AG04450 (cell line): Measurements from ENCODE around the gene TMEM130. TPM values are rescaled to one million over a fixed set of nuclear protein-coding genes. Genes with fewer than 3 reads are reported as not detected.

Source experiments
- CTCF ChIA-PET: fragments of 300-600, 350-600 bp; formaldehyde crosslinking; extraction: SDS; loops from one replicate; lab custom pipeline; 2022; ENCODE audit warnings: antibody characterized with exemption, inconsistent platforms; lab: Charles Lee
- POLR2A ChIA-PET: fragments of 350-600 bp; formaldehyde crosslinking; extraction: SDS; loops from one replicate; lab custom pipeline; 2021; ENCODE audit warnings: antibody characterized with exemption, inconsistent platforms; lab: Yijun Ruan, JAX
- DNase-seq: peaks from one replicate; pipeline ENCODE4 v3.0.0-alpha.2; 2011; ENCODE audit warnings: low read depth, low spot score
- H3K27ac ChIP-seq: one replicate; pipeline ENCODE4 v1.5.1; 2012; ENCODE audit warnings: low read depth, low read length, control low read depth
- H3K27me3 ChIP-seq: one replicate; pipeline ENCODE4 v1.6.0; 2012; ENCODE audit warnings: low read length; ENCODE audit not compliant: control insufficient read depth, insufficient read depth
- H3K4me3 ChIP-seq: 2 replicates; pipeline ENCODE4 v1.5.1; 2011; ENCODE audit warnings: mild to moderate bottlenecking, low read depth, low read length, control low read depth
- H3K9me3 ChIP-seq: 2 replicates; pipeline ENCODE4 v1.5.1; 2012; ENCODE audit warnings: low read length; ENCODE audit not compliant: control insufficient read depth, insufficient read depth
- CTCF ChIP-seq: IDR thresholded peaks from 2 replicates; pipeline ENCODE4 v1.5.1; 2011; ENCODE audit warnings: low read depth, low read length, control low read depth, inconsistent platforms
- polyA plus RNA-seq: library from polyadenylated mRNA; depleted of rRNA; stranded (reverse); fragments of >200 nt; gene quantifications from 2 replicates; pipeline ENCODE4 v1.2.3, GENCODE V29; 2011

TMEM130 gene
- polyA plus RNA-seq, 1 experiment, result 7.0 TPM

- H3K27ac ChIP-seq, result peak overlapping the region; percentile 61
- H3K4me3 ChIP-seq, result no peak overlapping the region
- CTCF ChIA-PET, result interaction anchor here (0.6 to 4.1 kb wide), 27 partner anchors 10 to 1052 kb away, joined by 3 to 58 read pairs (median 4); partner anchors contain the start of genes TMEM130 and TRRAP
- peak; percentile 99 for TF ChIP-seq CTCF
- POLR2A ChIA-PET, result interaction anchor here (0.9 kb wide), 1 partner anchor 26 kb away, joined by 3 read pairs; no protein-coding TSS in a partner anchor
- no peak for DNase-seq
- H3K9me3 ChIP-seq, result no peaks in the 10 kb centered on the region
- H3K27me3 ChIP-seq, result no peaks in the 10 kb centered on the region
These were observed 28.4 kb downstream of the TMEM130 start for GRCh38 chr7:98841179-98841997.

GRCh38 chr7:98840722-98841121 is 29.1 kb downstream of the TMEM130 start:
- no peak for DNase-seq
- ChIA-PET POLR2A (interaction anchor here (0.9 kb wide), 1 partner anchor 26 kb away, joined by 3 read pairs; no protein-coding TSS in a partner anchor), CTCF (interaction anchor here (0.5 to 4.1 kb wide), 21 partner anchors 9 to 1053 kb away, joined by 3 to 58 read pairs (median 4); partner anchors contain the start of genes TMEM130 and TRRAP)
- H3K27me3 ChIP-seq, result no peaks in the 10 kb centered on the region
- H3K4me3 ChIP-seq, result no peak overlapping the region
- H3K27ac ChIP-seq, result no peak overlapping the region
- no peak for TF ChIP-seq CTCF
- H3K9me3 ChIP-seq, result no peaks in the 10 kb centered on the region

- CTCF ChIA-PET, result interaction anchor here (2.5 to 4.1 kb wide), 2 partner anchors 8 to 12 kb away, joined by 28 to 58 read pairs; no protein-coding TSS in a partner anchor
- Histone ChIP-seq H3K4me3 (no peak overlapping the region), H3K9me3 (no peaks in the 10 kb centered on the region), H3K27me3 (no peaks in the 10 kb centered on the region), H3K27ac (no peak overlapping the region)
- TF ChIP-seq CTCF, result no peak
- DNase-seq, result no peak
- POLR2A ChIA-PET, result no interaction called here
These were observed 29.7 kb downstream of the TMEM130 start for GRCh38 chr7:98840096-98840495.

- Histone ChIP-seq H3K27me3 (no peaks in the 10 kb centered on the region), H3K27ac (no peak overlapping the region), H3K9me3 (no peaks in the 10 kb centered on the region), H3K4me3 (no peak overlapping the region)
- TF ChIP-seq CTCF, result no peak
- CTCF ChIA-PET, result interaction anchor here (0.6 to 1.8 kb wide), 3 partner anchors 364 to 543 kb away, joined by 3 to 4 read pairs (median 4); no protein-coding TSS in a partner anchor
- no peak for DNase-seq
- POLR2A ChIA-PET, result no interaction called here
These were observed 32.2 kb downstream of the TMEM130 start for GRCh38 chr7:98837630-98837972.
